Measurements from ENCODE around the gene RASGRF1. TPM values are rescaled to one million over a fixed set of nuclear protein-coding genes. Genes with fewer than 3 reads are reported as not detected.

The RASGRF1 gene
- total RNA-seq, 1 donor = not detected

- DNase-seq (ENCODE audit: low read depth) = no peak
Observed at GRCh38 chr15:78947506-78947905, 143.1 kb downstream of the RASGRF1 start.

DNA sequence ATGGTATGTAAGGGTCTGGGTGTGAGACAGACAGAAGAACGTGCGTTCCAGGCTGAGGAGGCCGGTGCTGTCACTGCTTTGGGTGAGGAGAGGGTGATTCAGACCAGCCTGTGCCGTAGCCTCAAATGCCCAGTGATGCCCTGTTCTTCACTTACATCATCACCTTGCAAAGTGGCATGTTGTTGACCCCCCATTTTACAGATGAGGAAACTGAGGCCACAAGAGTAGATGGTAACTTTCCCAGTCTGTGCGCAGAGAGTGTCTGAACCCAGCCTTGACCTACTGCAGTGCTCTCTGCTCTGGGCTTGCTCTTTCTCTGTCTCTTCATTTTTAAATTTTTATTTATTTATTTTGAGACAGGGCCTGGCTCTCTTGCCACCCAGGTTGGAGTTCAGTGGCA lies 144.1 kb downstream of the RASGRF1 start:
- TF ChIP-seq CTCF (IDR thresholded peaks at IDR 0.05; ENCODE audit: insufficient read depth, low read length) = no peak
- DNase-seq (ENCODE audit: low read depth) = no peak
- no peak overlapping the region for H3K4me3 ChIP-seq (ENCODE audit: low read depth, low read length)

More at GRCh38 chr15:78947506-78947905, 143.1 kb downstream of the RASGRF1 start:
- no peak overlapping the region for H3K4me3 ChIP-seq (ENCODE audit: low read depth, low read length)
- TF ChIP-seq CTCF (IDR thresholded peaks at IDR 0.05; ENCODE audit: insufficient read depth, low read length) = no peak

- no peak for TF ChIP-seq CTCF (IDR thresholded peaks at IDR 0.05; ENCODE audit: insufficient read depth, low read length)
- peak; percentile 21 for DNase-seq (ENCODE audit: low read depth)
- peak within 1 kb of the TSS; percentile 60 for H3K4me3 ChIP-seq (ENCODE audit: low read depth, low read length)
Observed at GRCh38 chr15:78944669-78945407, 145.7 kb downstream of the RASGRF1 start, which contains the start of gene CTSH. CTSH (minus strand) TSS chr15:78945046; CDS start chr15:78944981, 65 bp downstream.

GRCh38 chr15:78944202-78944625 lies 146.4 kb downstream of the RASGRF1 start:
- H3K4me3 ChIP-seq (ENCODE audit: low read depth, low read length) = peak overlapping the region; percentile 60
- DNase-seq (ENCODE audit: low read depth) = no peak
- TF ChIP-seq CTCF (IDR thresholded peaks at IDR 0.05; ENCODE audit: insufficient read depth, low read length) = no peak

- DNase-seq (ENCODE audit: low read depth) = peak; percentile 28
- no peak for TF ChIP-seq CTCF (IDR thresholded peaks at IDR 0.05; ENCODE audit: insufficient read depth, low read length)
Observed at GRCh38 chr15:78943692-78944091, 146.9 kb downstream of the RASGRF1 start.

GRCh38 chr15:78942741-78943140 lies 147.8 kb downstream of the RASGRF1 start:
- DNase-seq (ENCODE audit: low read depth) = no peak
- H3K4me3 ChIP-seq (ENCODE audit: low read depth, low read length) = no peak overlapping the region
- no peak for TF ChIP-seq CTCF (IDR thresholded peaks at IDR 0.05; ENCODE audit: insufficient read depth, low read length)

More at GRCh38 chr15:78943692-78944091, 146.9 kb downstream of the RASGRF1 start:
- H3K4me3 ChIP-seq (ENCODE audit: low read depth, low read length) = no peak overlapping the region
